RWPE2 (cell line): ENCODE data around the gene ARL5C.

Experiments
- ATAC-seq: fragments of 200-7000 bp; cut with Tn5 transposase; 3 replicates; pipeline ENCODE4 v1.9.1; 2021; ENCODE audit warnings: low read depth
- DNase-seq: peaks from one replicate; pipeline ENCODE4 v3.0.0-alpha.2; 2020; ENCODE audit warnings: low spot score
- H3K27ac ChIP-seq: fragments of 450-650 bp; 2 replicates; pipeline ENCODE4 v1.5.1; 2017; ENCODE audit warnings: mild to moderate bottlenecking; ENCODE audit not compliant: poor library complexity, severe bottlenecking
- H3K27me3 ChIP-seq: fragments of 250-450 bp; sonication (Bioruptor Pico); 2 replicates; pipeline ENCODE4 v1.5.1; 2021; ENCODE audit warnings: mild to moderate bottlenecking, moderate library complexity; ENCODE audit not compliant: insufficient read depth, poor library complexity, severe bottlenecking
- H3K36me3 ChIP-seq: fragments of 250-450 bp; sonication (Bioruptor Pico); 2 replicates; pipeline ENCODE4 v1.5.1; 2020; ENCODE audit warnings: low read depth, mild to moderate bottlenecking, moderate library complexity
- H3K4me1 ChIP-seq: fragments of 250-450 bp; sonication (Bioruptor Pico); 2 replicates; pipeline ENCODE4 v1.5.1; 2021; ENCODE audit warnings: mild to moderate bottlenecking, moderate library complexity; ENCODE audit not compliant: insufficient read depth, poor library complexity, severe bottlenecking
- H3K4me3 ChIP-seq: fragments of 250-450 bp; sonication (Bioruptor Pico); 2 replicates; pipeline ENCODE4 v1.5.1; 2021; ENCODE audit warnings: mild to moderate bottlenecking, moderate library complexity; ENCODE audit not compliant: severe bottlenecking
- H3K9me3 ChIP-seq: fragments of 250-450 bp; sonication (Bioruptor Pico); 2 replicates; pipeline ENCODE4 v1.5.1; 2021; ENCODE audit warnings: mild to moderate bottlenecking, moderate library complexity; ENCODE audit not compliant: severe bottlenecking
- CTCF ChIP-seq: fragments of 450-650 bp; IDR thresholded peaks from one replicate; pipeline ENCODE4 v1.5.1; 2017; ENCODE audit warnings: mild to moderate bottlenecking, moderate library complexity; ENCODE audit not compliant: poor library complexity, severe bottlenecking

The ARL5C gene

GRCh38 chr17:39118674-39119419 lies 47.1 kb downstream of the ARL5C start:
- Histone ChIP-seq H3K36me3 (no peaks in the 10 kb centered on the region), H3K27ac (no peak overlapping the region), H3K9me3 (no peaks in the 10 kb centered on the region), H3K27me3 (no peaks in the 10 kb centered on the region), H3K4me1 (no peaks in the 10 kb centered on the region), H3K4me3 (no peak overlapping the region)
- DNase-seq: no peak
- no peak for TF ChIP-seq CTCF
- no peak for ATAC-seq

GRCh38 chr17:39116224-39116623 lies 49.7 kb downstream of the ARL5C start:
- Histone ChIP-seq H3K4me3 (no peak overlapping the region), H3K9me3 (no peaks in the 10 kb centered on the region), H3K27me3 (no peaks in the 10 kb centered on the region), H3K27ac (no peak overlapping the region), H3K4me1 (no peaks in the 10 kb centered on the region), H3K36me3 (no peaks in the 10 kb centered on the region)
- DNase-seq (no peak), ATAC-seq (no peak)
- no peak for TF ChIP-seq CTCF

- H3K27ac ChIP-seq: no peak overlapping the region
- DNase-seq: no peak
- no peaks in the 10 kb centered on the region for H3K4me1 ChIP-seq
- TF ChIP-seq CTCF: no peak
- no peak for ATAC-seq
- H3K9me3 ChIP-seq: no peaks in the 10 kb centered on the region
- no peaks in the 10 kb centered on the region for H3K36me3 ChIP-seq
- H3K27me3 ChIP-seq: no peaks in the 10 kb centered on the region
- H3K4me3 ChIP-seq: no peak overlapping the region
These were observed 50.8 kb downstream of the ARL5C start for GRCh38 chr17:39115135-39115534.

GRCh38 chr17:39114723-39115122 lies 51.2 kb downstream of the ARL5C start:
- Histone ChIP-seq H3K4me3 (no peak overlapping the region), H3K27me3 (no peaks in the 10 kb centered on the region), H3K27ac (no peak overlapping the region), H3K9me3 (no peaks in the 10 kb centered on the region), H3K36me3 (no peaks in the 10 kb centered on the region), H3K4me1 (no peaks in the 10 kb centered on the region)
- DNase-seq (no peak), ATAC-seq (no peak)
- no peak for TF ChIP-seq CTCF

- ATAC-seq (no peak), DNase-seq (no peak)
- H3K36me3 ChIP-seq: no peaks in the 10 kb centered on the region
- H3K27ac ChIP-seq: no peak overlapping the region
- H3K27me3 ChIP-seq: no peaks in the 10 kb centered on the region
- H3K4me3 ChIP-seq: no peak overlapping the region
- no peaks in the 10 kb centered on the region for H3K9me3 ChIP-seq
- H3K4me1 ChIP-seq: no peaks in the 10 kb centered on the region
- no peak for TF ChIP-seq CTCF
These were observed 52.1 kb downstream of the ARL5C start for GRCh38 chr17:39113871-39114270.
